SK-N-SH (cell line): ENCODE data around the gene HSCB.

Experiments
- CHD2 ChIP-seq: fragments of 150-350 bp; IDR thresholded peaks from 2 replicates; pipeline ENCODE4 v1.6.1; 2018; ENCODE audit warnings: low read length; ENCODE audit not compliant: partially characterized antibody
- CTCF ChIP-seq: fragments of 200-600 bp; sonication (generic); IDR thresholded peaks from 2 replicates; pipeline ENCODE4 v1.6.1; 2017; ENCODE audit warnings: antibody characterized with exemption, mild to moderate bottlenecking, moderate library complexity
- GABPA ChIP-seq: IDR thresholded peaks from 2 replicates; pipeline ENCODE4 v1.4.0; 2012; ENCODE audit warnings: low read depth, mild to moderate bottlenecking
- GATA2 ChIP-seq: sonication (generic); formaldehyde crosslinking; IDR thresholded peaks from 2 replicates; pipeline ENCODE4 v1.5.0; 2020; ENCODE audit warnings: mild to moderate bottlenecking, missing genetic modification reagents
- POLR2AphosphoS5 ChIP-seq: IDR thresholded peaks from 2 replicates; pipeline ENCODE4 v1.6.1; 2012; ENCODE audit warnings: low read depth, low read length
- RCOR1 ChIP-seq: fragments of 150-350 bp; IDR thresholded peaks from 2 replicates; pipeline ENCODE4 v1.6.1; 2017; ENCODE audit warnings: antibody characterized with exemption, low read length
- TAF1 ChIP-seq: IDR thresholded peaks from 2 replicates; pipeline ENCODE4 v1.6.1; 2012; ENCODE audit warnings: low read depth, mild to moderate bottlenecking, low read length, moderate library complexity, borderline replicate concordance
- TEAD4 ChIP-seq: IDR thresholded peaks from 2 replicates; pipeline ENCODE4 v1.4.0; 2012; ENCODE audit warnings: mild to moderate bottlenecking, borderline replicate concordance; ENCODE audit not compliant: insufficient read depth
- TF ChIP-seq, protein P1 (sequence below): IDR thresholded peaks from 2 replicates; pipeline ENCODE4; 2012

DNA sequence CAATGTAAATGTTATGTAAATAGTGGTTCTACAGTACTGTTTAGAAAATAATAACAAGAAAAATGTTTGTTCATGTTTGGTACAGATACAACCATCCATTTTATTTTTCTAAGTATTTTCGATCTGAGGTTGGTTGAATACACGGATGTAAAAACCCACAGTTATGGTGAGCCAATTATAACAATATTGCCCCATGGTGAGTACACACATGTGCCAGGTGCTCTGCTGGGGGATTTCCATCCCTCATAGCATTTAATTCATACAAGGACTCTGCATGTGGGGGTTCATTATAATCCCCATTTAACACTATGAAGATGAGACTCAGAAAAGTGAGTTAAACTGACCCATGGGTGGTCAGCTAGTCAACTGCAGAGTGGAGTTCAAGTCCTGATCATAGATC lies 38.9 kb upstream of the HSCB start:
- TF ChIP-seq TAF1 (no peak), CTCF (no peak), TEAD4 (no peak), GABPA (no peak), POLR2AphosphoS5 (no peak), RCOR1 (no peak), GATA2 (no peak), CHD2 (no peak)
- TF ChIP-seq, protein P1, sequence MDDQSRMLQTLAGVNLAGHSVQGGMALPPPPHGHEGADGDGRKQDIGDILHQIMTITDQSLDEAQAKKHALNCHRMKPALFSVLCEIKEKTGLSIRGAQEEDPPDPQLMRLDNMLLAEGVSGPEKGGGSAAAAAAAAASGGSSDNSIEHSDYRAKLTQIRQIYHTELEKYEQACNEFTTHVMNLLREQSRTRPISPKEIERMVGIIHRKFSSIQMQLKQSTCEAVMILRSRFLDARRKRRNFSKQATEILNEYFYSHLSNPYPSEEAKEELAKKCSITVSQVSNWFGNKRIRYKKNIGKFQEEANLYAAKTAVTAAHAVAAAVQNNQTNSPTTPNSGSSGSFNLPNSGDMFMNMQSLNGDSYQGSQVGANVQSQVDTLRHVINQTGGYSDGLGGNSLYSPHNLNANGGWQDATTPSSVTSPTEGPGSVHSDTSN: no peak
